A549 treated with Hydrocortisone at 1 μM for 4 hours (cell line): ENCODE measurements around the gene NFATC2. TPM values are rescaled to one million over a fixed set of nuclear protein-coding genes. Genes with fewer than 3 reads are reported as not detected.

ENCODE experiments used
- total RNA-seq: library from RNA; stranded (reverse); fragments of 200-300 nt; extraction: Qiagen RNA extraction; gene quantifications from 5 replicates; pipeline ENCODE4 v1.2.3, GENCODE V29; 2022

The NFATC2 gene
- total RNA-seq, result 6.7 to 8.6 TPM (median 8.2 TPM) in 5 replicates

DNA sequence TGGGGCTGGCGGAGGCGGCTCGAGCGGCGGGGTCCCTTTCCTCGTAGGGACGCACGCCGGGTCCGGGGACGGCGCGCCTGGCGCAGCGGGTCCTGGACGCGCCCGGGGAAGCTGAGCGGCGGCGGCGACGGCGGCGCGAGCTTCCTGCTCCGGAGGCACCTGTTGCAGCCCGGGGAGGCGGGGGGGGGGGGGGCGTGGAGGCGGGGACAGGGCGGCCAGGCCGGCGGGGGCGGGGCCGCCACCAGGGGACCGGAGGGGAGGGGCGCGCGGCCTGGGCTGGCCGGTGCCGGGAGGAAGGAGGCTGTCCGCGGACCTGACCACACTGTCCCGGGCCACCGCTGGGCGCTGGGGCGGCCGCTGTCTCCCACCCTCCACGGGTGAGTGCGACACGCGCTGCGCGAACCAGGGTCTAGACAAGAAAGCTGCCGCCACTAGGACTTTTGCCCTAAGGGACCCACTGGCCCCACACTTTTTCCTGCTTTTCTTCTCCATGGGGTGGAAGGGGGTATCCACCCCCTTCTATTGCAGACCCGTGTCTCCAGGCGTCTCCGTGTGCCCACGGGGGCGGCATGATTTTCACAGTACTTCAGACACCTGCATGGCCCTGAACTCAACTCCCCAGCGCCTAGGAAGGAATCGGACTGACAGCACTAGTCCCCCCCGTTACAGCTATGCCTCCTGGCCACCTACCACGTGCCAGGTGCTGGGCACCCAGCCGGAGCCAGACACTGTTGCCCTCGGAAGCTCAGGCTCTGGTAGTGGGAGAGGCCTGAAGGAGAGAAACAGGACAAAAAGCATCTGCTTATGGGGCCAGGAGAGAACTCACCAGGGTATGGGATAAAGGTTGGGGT lies at the start of gene NFATC2:
Gene NFATC2, minus strand, starts transcription at position 149 of the 851 bp plus-strand sequence. CDS start 220 bp downstream, outside the sequence.

Other genes starting within 250 kb of the NFATC2 start
- 12.2 to 19.7 TPM (median 15.6 TPM) in 5 replicates for gene ATP9A, start 225.7 kb upstream of the NFATC2 start, total RNA-seq